Epithelial cell of proximal tubule (primary cell): ENCODE measurements around the gene ZFHX3. TPM values are rescaled to one million over a fixed set of nuclear protein-coding genes. Genes with fewer than 3 reads are reported as not detected.

Experiments used
- DNase-seq: peaks from one replicate; pipeline ENCODE4 v3.0.0-alpha.2; 2011; ENCODE audit warnings: low read depth
- H3K4me3 ChIP-seq: 2 replicates; pipeline ENCODE4 v1.5.1; 2011; ENCODE audit warnings: low read depth, mild to moderate bottlenecking, low read length
- total RNA-seq: library from RNA; depleted of rRNA; stranded (reverse); fragments of >200 nt; gene quantifications from 2 replicates; pipeline ENCODE4 v1.2.3, GENCODE V29; 2015
- TF ChIP-seq, protein P1 (sequence below): conservative IDR thresholded peaks from 2 replicates; pipeline ENCODE4 v1.5.1; 2012; ENCODE audit warnings: low read depth, mild to moderate bottlenecking, low read length

Gene ZFHX3
- total RNA-seq, 1 donor from 2014 or later, result 9.6 TPM

DNA sequence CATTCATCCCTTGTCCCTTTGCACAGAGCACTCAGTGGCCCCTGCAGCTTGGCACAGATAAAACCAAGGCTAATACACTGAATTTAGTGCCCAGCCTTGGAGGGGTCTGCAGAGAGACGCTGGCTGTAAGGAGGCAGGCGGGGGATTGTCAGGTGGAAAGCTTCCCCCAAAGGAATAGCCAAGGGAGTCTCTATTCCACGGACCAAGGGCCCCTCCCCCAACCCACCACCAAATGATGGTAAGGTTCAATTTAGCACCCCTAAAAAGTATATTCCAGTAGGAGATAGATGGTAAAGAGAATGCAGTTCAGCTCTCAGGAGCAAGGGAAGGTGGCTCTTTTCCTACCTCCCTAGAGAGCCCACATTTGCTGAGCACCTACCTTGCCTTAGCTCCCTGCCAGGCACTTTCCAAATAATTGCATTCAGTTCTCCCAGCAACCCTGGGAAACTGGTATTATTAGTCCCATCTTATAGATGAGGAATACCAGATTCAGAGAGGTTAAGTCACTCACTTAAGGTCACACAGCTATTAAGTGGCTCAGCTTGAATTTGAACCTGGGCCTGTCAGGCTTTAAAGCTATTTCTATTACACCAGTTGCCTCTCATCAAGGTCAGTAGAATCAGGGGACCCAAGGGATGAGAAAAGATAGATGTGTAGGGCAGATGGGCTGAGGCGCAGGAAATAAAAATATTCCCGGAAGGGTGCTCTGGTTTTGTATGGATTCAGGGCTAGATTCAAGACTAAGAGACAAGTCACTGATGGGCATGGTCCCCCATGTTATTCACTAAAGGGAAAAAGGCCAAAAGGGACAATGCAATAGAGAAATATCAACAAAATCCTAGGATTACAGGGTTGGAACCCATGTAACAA is 20.0 kb upstream of the ZFHX3 start:
- TF ChIP-seq, protein P1, sequence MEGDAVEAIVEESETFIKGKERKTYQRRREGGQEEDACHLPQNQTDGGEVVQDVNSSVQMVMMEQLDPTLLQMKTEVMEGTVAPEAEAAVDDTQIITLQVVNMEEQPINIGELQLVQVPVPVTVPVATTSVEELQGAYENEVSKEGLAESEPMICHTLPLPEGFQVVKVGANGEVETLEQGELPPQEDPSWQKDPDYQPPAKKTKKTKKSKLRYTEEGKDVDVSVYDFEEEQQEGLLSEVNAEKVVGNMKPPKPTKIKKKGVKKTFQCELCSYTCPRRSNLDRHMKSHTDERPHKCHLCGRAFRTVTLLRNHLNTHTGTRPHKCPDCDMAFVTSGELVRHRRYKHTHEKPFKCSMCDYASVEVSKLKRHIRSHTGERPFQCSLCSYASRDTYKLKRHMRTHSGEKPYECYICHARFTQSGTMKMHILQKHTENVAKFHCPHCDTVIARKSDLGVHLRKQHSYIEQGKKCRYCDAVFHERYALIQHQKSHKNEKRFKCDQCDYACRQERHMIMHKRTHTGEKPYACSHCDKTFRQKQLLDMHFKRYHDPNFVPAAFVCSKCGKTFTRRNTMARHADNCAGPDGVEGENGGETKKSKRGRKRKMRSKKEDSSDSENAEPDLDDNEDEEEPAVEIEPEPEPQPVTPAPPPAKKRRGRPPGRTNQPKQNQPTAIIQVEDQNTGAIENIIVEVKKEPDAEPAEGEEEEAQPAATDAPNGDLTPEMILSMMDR, result no peak
- no peak overlapping the region for H3K4me3 ChIP-seq
- DNase-seq, result no peak

DNA sequence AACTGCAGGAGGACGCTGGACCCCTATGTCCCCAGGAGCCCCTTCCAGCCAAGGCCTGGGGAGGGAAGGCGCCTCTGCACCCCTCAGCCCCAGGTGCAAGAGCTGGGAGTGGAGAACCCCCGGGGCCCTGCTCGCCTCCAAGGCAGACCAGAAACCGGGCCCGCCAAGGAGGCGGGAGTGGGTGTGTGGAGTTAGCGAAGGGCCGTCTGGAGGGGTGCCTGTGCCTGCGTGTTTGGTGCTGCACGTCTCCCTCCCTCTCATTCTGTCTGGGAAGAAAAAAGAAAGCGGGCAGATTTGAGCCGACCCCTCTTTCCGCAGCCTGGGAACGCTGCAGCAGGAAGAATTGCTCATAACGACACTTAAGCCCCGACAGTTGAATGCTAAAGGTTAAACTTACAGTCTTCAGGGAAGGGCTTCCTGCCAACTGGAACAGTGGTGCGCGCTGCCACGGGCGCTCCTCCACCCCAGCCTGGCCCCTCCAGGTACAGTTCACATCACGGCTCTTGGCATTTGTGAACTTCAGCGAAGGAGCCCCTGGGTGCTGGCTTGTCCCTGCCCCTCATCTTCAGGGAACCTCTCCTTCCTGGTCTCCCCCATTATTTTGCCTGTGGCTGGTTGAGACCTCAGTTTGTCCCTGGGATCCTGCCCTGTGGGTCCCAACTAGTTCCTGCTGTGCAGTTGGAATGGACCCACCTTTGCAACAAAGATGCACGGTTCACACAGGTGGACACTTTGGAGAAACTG is 19.2 kb upstream of the ZFHX3 start:
- H3K4me3 ChIP-seq, result peak overlapping the region; percentile 2
- TF ChIP-seq, protein P1, result no peak
- no peak for DNase-seq

DNA sequence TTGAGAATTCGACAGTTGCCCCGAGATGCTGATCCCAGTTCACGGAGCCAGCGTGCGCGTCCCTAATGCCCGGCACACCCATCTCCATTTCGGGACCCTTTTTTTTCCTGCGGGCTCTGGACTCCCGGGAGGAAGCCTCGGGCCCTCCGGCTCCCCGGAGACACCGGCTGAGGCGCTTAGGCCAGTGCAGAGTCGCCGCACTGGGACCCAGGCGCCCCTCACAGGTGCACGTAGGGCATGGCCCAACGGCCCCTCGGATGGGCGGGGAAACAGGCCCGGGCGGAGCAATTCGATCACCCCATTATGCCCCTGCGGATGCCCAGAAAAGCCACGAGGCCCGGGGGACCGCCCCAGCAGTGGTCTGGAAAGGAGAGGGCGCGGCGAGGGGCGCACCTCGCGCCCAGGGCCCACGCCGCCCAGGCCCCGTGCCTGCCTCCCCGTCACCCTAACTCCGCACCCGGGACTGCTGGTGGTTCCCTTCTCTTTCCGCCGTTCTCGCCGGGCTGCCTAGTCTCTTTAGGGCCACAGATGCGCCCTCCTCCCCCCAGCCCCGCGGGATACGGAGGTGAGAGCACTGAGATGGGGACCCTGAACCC is 18.5 kb upstream of the ZFHX3 start:
- no peak overlapping the region for H3K4me3 ChIP-seq
- DNase-seq, result no peak
- TF ChIP-seq, protein P1, result no peak

DNA sequence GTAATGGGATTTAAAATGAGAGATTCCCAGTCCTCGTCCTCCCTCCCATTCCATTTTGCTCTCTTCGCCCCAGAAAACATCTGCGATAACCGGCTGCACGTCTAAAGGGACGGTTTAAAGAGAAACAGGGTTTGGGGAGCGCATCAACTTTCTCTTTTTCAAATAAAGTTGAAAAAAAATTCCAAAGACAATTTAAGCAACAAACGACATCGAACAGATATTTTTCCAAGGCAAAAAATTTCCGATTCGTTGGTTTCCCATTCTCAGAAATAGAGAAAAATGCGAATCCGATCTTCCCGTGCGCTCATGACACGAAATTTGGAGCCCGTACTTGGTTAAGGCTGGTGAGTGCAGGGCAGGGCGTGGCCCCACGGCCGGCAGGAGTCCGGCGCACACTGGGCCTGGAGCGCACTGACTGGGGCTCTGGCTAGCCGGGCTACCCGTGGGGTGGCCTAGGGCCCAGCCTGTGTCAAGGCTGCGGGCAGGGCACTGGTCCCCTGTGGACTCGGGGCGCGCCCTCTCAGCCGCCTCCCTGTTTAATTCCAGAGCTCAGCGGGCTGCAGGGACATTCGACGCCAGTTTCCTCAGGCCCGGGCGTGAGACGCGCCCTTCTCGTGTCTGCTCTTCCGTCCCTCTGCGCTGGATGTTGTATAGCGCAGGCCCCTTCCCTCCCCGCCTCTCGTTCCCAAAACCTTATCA is 17.9 kb upstream of the ZFHX3 start:
- DNase-seq, result no peak
- TF ChIP-seq, protein P1, result no peak
- peak overlapping the region; percentile 42 for H3K4me3 ChIP-seq

DNA sequence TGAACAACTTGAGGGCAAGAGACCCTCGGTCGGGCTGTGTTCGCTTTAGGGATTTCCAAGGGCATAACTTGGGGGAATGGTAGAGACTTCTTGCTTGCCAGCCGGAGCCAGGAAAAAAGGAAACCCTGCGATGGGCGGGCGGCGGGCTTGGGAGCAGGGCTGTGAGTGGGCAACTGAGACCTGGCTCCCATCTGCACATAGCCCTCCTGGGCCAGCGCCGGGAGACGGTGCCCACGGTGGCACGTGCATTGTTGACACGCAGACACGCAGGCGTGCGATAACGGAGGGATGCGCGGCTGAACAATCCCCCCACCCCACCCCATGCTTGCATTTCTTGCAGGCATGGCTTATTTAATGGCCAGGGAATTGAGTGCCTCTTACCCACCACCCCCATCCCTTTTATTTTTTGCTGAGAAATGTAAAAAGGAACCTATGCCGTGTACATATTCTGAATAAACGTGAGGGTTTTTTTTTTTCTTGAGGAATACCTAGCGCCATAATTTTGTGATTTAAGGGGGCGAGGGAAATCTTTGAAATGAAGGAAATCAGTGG is 17.1 kb upstream of the ZFHX3 start:
- DNase-seq, result no peak
- TF ChIP-seq, protein P1, result no peak
- peak overlapping the region; percentile 42 for H3K4me3 ChIP-seq

DNA sequence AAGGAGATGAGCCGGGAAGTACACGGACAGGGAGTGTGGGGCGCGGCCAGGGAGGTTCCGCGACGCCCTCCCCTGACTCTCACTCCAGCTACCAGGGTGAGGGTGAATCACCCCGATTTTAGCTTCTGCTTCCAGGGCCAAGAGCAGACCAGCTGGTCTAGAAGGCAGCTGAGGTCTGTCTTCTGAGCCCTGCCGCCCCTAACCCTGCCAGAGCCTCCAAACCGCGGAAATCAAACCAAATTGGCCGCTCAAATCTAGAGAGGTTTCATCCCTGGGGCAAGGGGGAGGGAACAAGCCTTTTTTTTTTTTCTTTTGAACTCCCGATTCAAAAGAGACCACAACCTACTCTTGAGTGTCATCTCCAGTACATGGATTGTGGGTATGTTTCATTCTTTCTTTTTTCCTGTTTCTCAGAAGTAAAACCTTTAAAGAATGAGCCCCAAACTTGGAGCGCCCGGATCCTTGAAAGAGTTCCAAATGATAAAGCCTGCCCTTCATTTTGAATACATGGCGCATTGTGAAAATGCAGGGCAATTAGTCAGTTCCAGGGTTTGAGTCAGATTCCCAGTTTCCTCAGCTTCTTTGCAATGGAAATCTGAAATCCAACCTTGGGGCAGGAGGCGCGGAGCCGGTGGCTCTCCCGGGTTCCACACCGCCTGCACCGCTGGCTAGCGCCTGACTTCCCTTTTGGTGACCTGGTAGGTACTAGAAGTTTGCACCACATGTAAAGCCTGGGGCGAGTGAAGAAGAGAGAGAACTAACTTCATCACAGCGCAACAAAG is 16.5 kb upstream of the ZFHX3 start:
- H3K4me3 ChIP-seq, result peak overlapping the region; percentile 42
- no peak for DNase-seq
- TF ChIP-seq, protein P1, result no peak
